ENCODE measurements around the gene KRTAP3-1.
A peak's percentile ranks its signal among the peaks of the same experiment; 100 is the strongest.

The KRTAP3-1 gene

DNA sequence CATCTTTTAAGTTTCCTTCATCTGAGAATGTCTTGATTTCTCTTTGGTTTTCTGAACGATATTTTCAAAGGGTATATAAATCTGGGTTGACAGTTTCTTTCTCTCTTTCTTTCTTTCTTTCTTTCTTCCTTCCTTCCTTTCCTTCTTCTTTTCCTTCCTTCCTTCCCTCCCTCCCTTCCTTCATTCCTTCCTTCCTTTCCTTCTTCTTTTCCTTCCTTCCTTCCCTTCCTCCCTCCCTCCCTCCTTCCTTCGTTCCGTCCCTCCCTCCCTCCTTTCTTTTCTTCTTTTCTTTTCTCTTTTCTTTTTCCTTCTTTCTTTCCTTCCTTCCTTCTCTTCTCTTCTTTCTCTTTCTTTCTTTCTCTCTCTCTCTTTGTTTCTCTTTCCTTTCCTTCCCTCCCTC is 34.6 kb downstream of the KRTAP3-1 start:
- no peak for DNase-seq

DNA sequence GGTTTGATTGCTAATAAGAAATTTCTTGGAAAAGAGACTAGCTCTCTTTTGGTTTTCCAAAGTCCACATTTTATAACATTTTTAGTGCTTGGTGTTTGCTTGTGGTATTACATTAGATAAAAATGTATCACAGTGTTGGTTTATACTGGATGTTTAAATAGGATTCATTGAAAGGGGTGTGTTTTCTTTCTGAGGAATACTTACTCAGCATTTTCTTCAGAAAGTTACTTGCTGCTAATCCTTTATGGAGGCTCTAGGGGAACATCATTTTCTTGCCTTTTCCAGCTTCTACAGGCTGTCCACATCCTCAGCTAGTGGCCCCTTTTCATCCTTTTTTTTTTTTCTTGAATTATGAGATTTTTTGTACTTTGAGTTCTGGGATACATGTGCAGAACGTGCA is 41.3 kb downstream of the KRTAP3-1 start:
- DNase-seq, result no peak

DNA sequence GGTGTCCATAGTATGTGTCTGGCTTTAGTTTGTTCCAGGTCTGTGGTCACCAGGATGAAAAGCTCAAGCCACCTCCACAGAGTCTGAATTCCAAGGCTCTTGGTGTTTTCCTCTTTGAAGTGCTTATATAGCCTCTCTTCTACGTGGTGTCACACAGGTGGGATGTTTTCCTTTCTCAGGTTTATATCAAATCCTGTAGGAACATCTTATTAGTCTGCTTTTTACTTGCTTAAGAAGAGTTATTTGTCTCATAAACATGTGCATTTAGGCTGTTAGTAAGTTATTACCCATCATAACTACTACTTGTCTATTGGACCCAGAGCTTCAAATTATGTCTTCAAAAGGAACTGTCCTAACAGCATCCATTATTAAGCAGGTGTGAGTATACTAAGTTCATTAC is 42.1 kb downstream of the KRTAP3-1 start, which contains the start of gene KRT39:
Gene KRT39, minus strand, starts transcription at position 101 of the 400 bp plus-strand sequence. Its CDS starts 92 bp downstream, at position 9.
- DNase-seq, result no peak

DNA sequence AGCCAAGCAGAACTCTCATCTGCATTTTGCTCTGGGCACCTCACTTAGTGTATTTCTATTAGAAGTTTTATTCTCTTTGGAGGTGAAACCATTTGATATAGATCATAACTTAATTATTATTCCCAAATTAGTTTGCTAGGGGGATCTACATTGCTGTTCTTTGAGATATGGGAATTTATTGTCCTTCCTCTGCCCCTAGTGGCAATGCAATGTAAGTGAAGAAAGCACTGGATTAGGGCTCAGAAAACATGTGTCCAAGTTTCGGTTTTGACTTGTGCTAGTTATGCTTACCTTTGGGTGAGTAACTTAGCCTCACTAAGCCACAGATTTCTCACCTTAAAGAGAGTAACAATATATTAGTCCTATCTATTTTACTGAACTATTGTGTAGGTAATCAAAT is 45.1 kb downstream of the KRTAP3-1 start:
- peak; percentile 19 for DNase-seq

DNA sequence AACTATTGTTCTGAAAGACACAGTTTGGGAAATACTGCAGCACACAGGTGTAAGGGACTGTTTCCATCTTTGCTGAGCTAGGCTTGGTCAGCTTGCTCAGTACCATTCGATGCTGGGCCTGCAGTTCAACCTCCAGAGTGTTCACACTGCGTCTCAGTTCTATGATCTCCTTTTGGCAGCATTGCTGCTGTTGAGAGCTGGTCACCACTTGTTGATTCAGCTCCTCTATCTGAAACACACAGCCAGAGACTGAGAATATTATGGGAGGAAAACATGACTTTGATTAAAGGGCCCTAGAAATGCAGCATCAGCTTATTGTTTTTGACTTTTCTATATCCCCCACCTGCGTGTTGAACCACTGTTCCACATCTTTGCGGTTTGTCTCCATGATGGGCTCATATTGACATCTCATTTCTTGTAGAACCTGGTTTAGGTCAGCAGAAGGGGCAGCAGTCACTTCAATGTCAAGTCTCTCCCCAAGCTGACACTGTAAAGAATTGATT is 46.8 kb downstream of the KRTAP3-1 start:
- DNase-seq, result no peak

DNA sequence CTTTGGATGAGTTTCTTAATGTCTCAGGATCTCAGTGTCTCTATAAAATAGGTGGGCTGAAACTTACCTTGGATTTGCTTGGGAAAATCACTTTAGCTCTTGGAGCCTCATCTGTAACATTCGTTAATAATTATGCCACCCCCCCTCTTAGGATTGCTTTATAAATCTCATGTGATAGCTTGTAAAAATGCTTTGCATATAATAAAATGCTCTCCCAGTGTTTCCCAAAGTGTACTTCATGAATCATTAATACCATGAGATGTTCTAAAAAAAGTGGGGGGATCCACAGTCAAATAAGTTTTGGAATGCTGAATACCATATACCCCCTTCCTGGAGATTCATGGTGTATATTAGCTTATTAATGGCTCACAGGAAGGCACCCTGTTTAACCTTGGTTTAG is 47.3 kb downstream of the KRTAP3-1 start:
- DNase-seq, result no peak

DNA sequence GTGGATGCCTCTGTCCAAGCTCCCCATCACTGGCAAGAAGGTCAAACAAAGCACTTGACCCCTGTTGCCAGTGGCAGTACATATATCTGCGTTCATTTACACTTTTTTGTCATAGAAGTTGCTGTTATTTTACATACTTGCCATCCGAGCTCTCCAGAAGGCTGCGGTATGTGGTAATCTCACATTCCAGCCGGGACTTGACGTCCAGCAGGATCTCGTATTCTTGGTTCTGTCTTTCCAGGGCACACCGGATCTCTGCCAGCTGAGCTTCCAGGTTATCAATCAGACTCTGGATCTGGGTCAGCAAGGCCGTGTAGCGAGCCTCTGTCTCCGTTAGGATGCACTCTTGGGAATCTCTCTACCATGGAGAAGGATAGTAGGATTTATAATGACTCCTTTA is 48.8 kb downstream of the KRTAP3-1 start:
- DNase-seq, result no peak
